ENCODE measurements around the gene FAM89A. TPM values are rescaled to one million over a fixed set of nuclear protein-coding genes. Genes with fewer than 3 reads are reported as not detected.
"Not testable (repeated sequence)": the region's sequence is repeated elsewhere in the genome, so short reads cannot be mapped to it uniquely, and the experiment has no call there.

The FAM89A gene
- polyA plus RNA-seq, 4 donors, result 0.89 to 7.5 (median 3.5) TPM

- not testable (repeated sequence) for H3K4me3 ChIP-seq (ENCODE audit: low read depth in 1 of 3, low read length in 3 of 3); H3K36me3 ChIP-seq (ENCODE audit: control insufficient read depth in 3 of 3, insufficient read depth in 2 of 3, low read depth in 1 of 3, low read length in 3 of 3); H3K27me3 ChIP-seq (ENCODE audit: control insufficient read depth in 3 of 3, insufficient read depth in 3 of 3, low read length in 3 of 3); H3K27ac ChIP-seq (ENCODE audit: low read depth in 1 of 3, low read length in 2 of 3); DNase-seq; FAIRE-seq; H3K4me1 ChIP-seq (ENCODE audit: control insufficient read depth in 3 of 3, insufficient read depth in 2 of 3, low read depth in 1 of 3, low read length in 2 of 3)
- peaks cover 0 to 12% of the 10 kb centered on the region in 2 donors for H3K9me3 ChIP-seq (ENCODE audit: control insufficient read depth in 2 of 2, insufficient read depth in 1 of 2, low read depth in 1 of 2, low read length in 1 of 2)
- 46 to 55% (median 50%) methylated on average over 1 of the region's 1 CpG for WGBS, 3 donors
Measured at GRCh38 chr1:231007535-231007934, 32.5 kb downstream of the FAM89A start.

GRCh38 chr1:231001892-231002291, 38.2 kb downstream of the FAM89A start:
- Histone ChIP-seq H3K4me1 (ENCODE audit: control insufficient read depth in 3 of 3, insufficient read depth in 2 of 3, low read depth in 1 of 3, low read length in 2 of 3) (no peaks in the 10 kb centered on the region), H3K9me3 (ENCODE audit: control insufficient read depth in 2 of 2, insufficient read depth in 1 of 2, low read depth in 1 of 2, low read length in 1 of 2) (peaks cover 0 to 12% of the 10 kb centered on the region in 2 donors), H3K27ac (ENCODE audit: low read depth in 1 of 3, low read length in 2 of 3) (no peak overlapping the region), H3K4me3 (ENCODE audit: low read depth in 1 of 3, low read length in 3 of 3) (no peak overlapping the region), H3K36me3 (ENCODE audit: control insufficient read depth in 3 of 3, insufficient read depth in 2 of 3, low read depth in 1 of 3, low read length in 3 of 3) (peaks cover 5 to 31% (median 19%) of the 10 kb centered on the region in 3 donors), H3K27me3 (ENCODE audit: control insufficient read depth in 3 of 3, insufficient read depth in 3 of 3, low read length in 3 of 3) (no peaks in the 10 kb centered on the region)
- FAIRE-seq, result no peak
- no peak for DNase-seq

GRCh38 chr1:231000639-231001038, 39.4 kb downstream of the FAM89A start:
- FAIRE-seq, result no peak

GRCh38 chr1:231000201-231000600, 39.9 kb downstream of the FAM89A start:
- H3K9me3 ChIP-seq (ENCODE audit: control insufficient read depth in 2 of 2, insufficient read depth in 1 of 2, low read depth in 1 of 2, low read length in 1 of 2), result peaks cover 0 to 12% of the 10 kb centered on the region in 2 donors
- H3K4me1 ChIP-seq (ENCODE audit: control insufficient read depth in 3 of 3, insufficient read depth in 2 of 3, low read depth in 1 of 3, low read length in 2 of 3), result no peaks in the 10 kb centered on the region
- WGBS, 3 donors, result 91 to 98% (median 93%) methylated on average over 4 of the region's 4 CpGs
- peaks cover 5 to 35% (median 25%) of the 10 kb centered on the region in 3 donors for H3K36me3 ChIP-seq (ENCODE audit: control insufficient read depth in 3 of 3, insufficient read depth in 2 of 3, low read depth in 1 of 3, low read length in 3 of 3)
- no peak overlapping the region for H3K4me3 ChIP-seq (ENCODE audit: low read depth in 1 of 3, low read length in 3 of 3)
- no peaks in the 10 kb centered on the region for H3K27me3 ChIP-seq (ENCODE audit: control insufficient read depth in 3 of 3, insufficient read depth in 3 of 3, low read length in 3 of 3)
- DNase-seq (no peak), FAIRE-seq (no peak)
- H3K27ac ChIP-seq (ENCODE audit: low read depth in 1 of 3, low read length in 2 of 3), result no peak overlapping the region

More at GRCh38 chr1:231000639-231001038, 39.4 kb downstream of the FAM89A start:
- WGBS, 3 donors, result 96 to 100% (median 100%) methylated on average over 1 of the region's 1 CpG
- H3K36me3 ChIP-seq (ENCODE audit: control insufficient read depth in 3 of 3, insufficient read depth in 2 of 3, low read depth in 1 of 3, low read length in 3 of 3), result peaks cover 5 to 35% (median 25%) of the 10 kb centered on the region in 3 donors
- DNase-seq, result no peak
- peaks cover 0 to 12% of the 10 kb centered on the region in 2 donors for H3K9me3 ChIP-seq (ENCODE audit: control insufficient read depth in 2 of 2, insufficient read depth in 1 of 2, low read depth in 1 of 2, low read length in 1 of 2)
- no peak overlapping the region for H3K27ac ChIP-seq (ENCODE audit: low read depth in 1 of 3, low read length in 2 of 3)
- H3K27me3 ChIP-seq (ENCODE audit: control insufficient read depth in 3 of 3, insufficient read depth in 3 of 3, low read length in 3 of 3), result no peaks in the 10 kb centered on the region
- no peak overlapping the region for H3K4me3 ChIP-seq (ENCODE audit: low read depth in 1 of 3, low read length in 3 of 3)
- H3K4me1 ChIP-seq (ENCODE audit: control insufficient read depth in 3 of 3, insufficient read depth in 2 of 3, low read depth in 1 of 3, low read length in 2 of 3), result no peaks in the 10 kb centered on the region

GRCh38 chr1:230994860-230995259, 45.2 kb downstream of the FAM89A start:
- Histone ChIP-seq H3K4me1 (ENCODE audit: control insufficient read depth in 3 of 3, insufficient read depth in 2 of 3, low read depth in 1 of 3, low read length in 2 of 3) (no peaks in the 10 kb centered on the region), H3K9me3 (ENCODE audit: control insufficient read depth in 2 of 2, insufficient read depth in 1 of 2, low read depth in 1 of 2, low read length in 1 of 2) (no peaks in the 10 kb centered on the region), H3K27ac (ENCODE audit: low read depth in 1 of 3, low read length in 2 of 3) (no peak overlapping the region), H3K36me3 (ENCODE audit: control insufficient read depth in 3 of 3, insufficient read depth in 2 of 3, low read depth in 1 of 3, low read length in 3 of 3) (peaks cover 5 to 36% (median 21%) of the 10 kb centered on the region in 3 donors), H3K4me3 (ENCODE audit: low read depth in 1 of 3, low read length in 3 of 3) (no peak overlapping the region), H3K27me3 (ENCODE audit: control insufficient read depth in 3 of 3, insufficient read depth in 3 of 3, low read length in 3 of 3) (no peaks in the 10 kb centered on the region)
- FAIRE-seq (no peak), DNase-seq (no peak)
- 88 to 93% (median 88%) methylated on average over 1 of the region's 1 CpG for WGBS, 3 donors

- no peak overlapping the region for H3K27ac ChIP-seq (ENCODE audit: low read depth in 1 of 3, low read length in 2 of 3)
- 81 to 83% (median 82%) methylated on average over 7 of the region's 7 CpGs for WGBS, 3 donors
- H3K4me1 ChIP-seq (ENCODE audit: control insufficient read depth in 3 of 3, insufficient read depth in 2 of 3, low read depth in 1 of 3, low read length in 2 of 3), result peaks cover 0 to 5% (median 0%) of the 10 kb centered on the region in 3 donors
- H3K36me3 ChIP-seq (ENCODE audit: control insufficient read depth in 3 of 3, insufficient read depth in 2 of 3, low read depth in 1 of 3, low read length in 3 of 3), result peaks cover 5 to 20% (median 10%) of the 10 kb centered on the region in 3 donors
- no peaks in the 10 kb centered on the region for H3K9me3 ChIP-seq (ENCODE audit: control insufficient read depth in 2 of 2, insufficient read depth in 1 of 2, low read depth in 1 of 2, low read length in 1 of 2)
- no peaks in the 10 kb centered on the region for H3K27me3 ChIP-seq (ENCODE audit: control insufficient read depth in 3 of 3, insufficient read depth in 3 of 3, low read length in 3 of 3)
- H3K4me3 ChIP-seq (ENCODE audit: low read depth in 1 of 3, low read length in 3 of 3), result no peak overlapping the region
- no peak for FAIRE-seq
- DNase-seq, result no peak
Measured at GRCh38 chr1:230992100-230992774, 47.8 kb downstream of the FAM89A start.

- Histone ChIP-seq H3K36me3 (ENCODE audit: control insufficient read depth in 3 of 3, insufficient read depth in 2 of 3, low read depth in 1 of 3, low read length in 3 of 3) (peaks cover 5 to 14% (median 7%) of the 10 kb centered on the region in 3 donors), H3K9me3 (ENCODE audit: control insufficient read depth in 2 of 2, insufficient read depth in 1 of 2, low read depth in 1 of 2, low read length in 1 of 2) (no peaks in the 10 kb centered on the region), H3K27ac (ENCODE audit: low read depth in 1 of 3, low read length in 2 of 3) (no peak overlapping the region), H3K27me3 (ENCODE audit: control insufficient read depth in 3 of 3, insufficient read depth in 3 of 3, low read length in 3 of 3) (no peaks in the 10 kb centered on the region), H3K4me1 (ENCODE audit: control insufficient read depth in 3 of 3, insufficient read depth in 2 of 3, low read depth in 1 of 3, low read length in 2 of 3) (peaks cover 0 to 7% (median 5%) of the 10 kb centered on the region in 3 donors), H3K4me3 (ENCODE audit: low read depth in 1 of 3, low read length in 3 of 3) (no peak overlapping the region)
- DNase-seq (no peak), FAIRE-seq (no peak)
- 24 to 69% (median 34%) methylated on average over 3 of the region's 3 CpGs for WGBS, 3 donors
Measured at GRCh38 chr1:230987448-230987847, 52.6 kb downstream of the FAM89A start.

GRCh38 chr1:230986976-230987375, 53.1 kb downstream of the FAM89A start:
- Histone ChIP-seq H3K27ac (ENCODE audit: low read depth in 1 of 3, low read length in 2 of 3) (no peak overlapping the region), H3K4me1 (ENCODE audit: control insufficient read depth in 3 of 3, insufficient read depth in 2 of 3, low read depth in 1 of 3, low read length in 2 of 3) (peaks cover 0 to 7% (median 5%) of the 10 kb centered on the region in 3 donors)
- no peak for FAIRE-seq

More at GRCh38 chr1:230986976-230987375, 53.1 kb downstream of the FAM89A start:
- H3K27me3 ChIP-seq (ENCODE audit: control insufficient read depth in 3 of 3, insufficient read depth in 3 of 3, low read length in 3 of 3), result no peaks in the 10 kb centered on the region
- H3K36me3 ChIP-seq (ENCODE audit: control insufficient read depth in 3 of 3, insufficient read depth in 2 of 3, low read depth in 1 of 3, low read length in 3 of 3), result peaks cover 4 to 12% (median 7%) of the 10 kb centered on the region in 3 donors
- WGBS, 3 donors, result 43 to 78% (median 64%) methylated on average over 7 of the region's 7 CpGs
- no peak overlapping the region for H3K4me3 ChIP-seq (ENCODE audit: low read depth in 1 of 3, low read length in 3 of 3)
- no peak for DNase-seq
- no peaks in the 10 kb centered on the region for H3K9me3 ChIP-seq (ENCODE audit: control insufficient read depth in 2 of 2, insufficient read depth in 1 of 2, low read depth in 1 of 2, low read length in 1 of 2)
